Muscle layer of colon (tissue), 2 donors: ENCODE measurements around the gene SEM1.
"Not testable (repeated sequence)": the region's sequence is repeated elsewhere in the genome, so short reads cannot be mapped to it uniquely, and the experiment has no call there.

ENCODE experiments used
- H3K27ac ChIP-seq: one replicate; pipeline ENCODE4 v1.7.0; 2013; ENCODE audit warnings: low read depth, mild to moderate bottlenecking, low read length, moderate library complexity
- H3K27me3 ChIP-seq, 2 donors: one replicate each; pipeline ENCODE4 v1.7.0; 2013; ENCODE audit warnings: low read length in 2 of 2, mild to moderate bottlenecking in 2 of 2; ENCODE audit not compliant: insufficient read depth in 2 of 2, control insufficient read depth in 1 of 2
- H3K36me3 ChIP-seq: one replicate; pipeline ENCODE4 v1.7.0; 2013; ENCODE audit warnings: mild to moderate bottlenecking, low read length; ENCODE audit not compliant: insufficient read depth
- H3K4me1 ChIP-seq: one replicate; pipeline ENCODE4 v1.7.0; 2013; ENCODE audit warnings: mild to moderate bottlenecking, low read length; ENCODE audit not compliant: insufficient read depth
- H3K4me3 ChIP-seq, 2 donors: one replicate each; pipeline ENCODE4 v1.7.0; 2013; ENCODE audit warnings: low read length in 2 of 2, low read depth in 1 of 2, mild to moderate bottlenecking in 1 of 2, moderate library complexity in 1 of 2
- H3K9ac ChIP-seq: one replicate; pipeline ENCODE4 v1.7.0; 2013; ENCODE audit warnings: low read length
- H3K9me3 ChIP-seq: one replicate; pipeline ENCODE4 v1.7.0; 2013; ENCODE audit warnings: mild to moderate bottlenecking, low read length
- donor health status: abdominal sarcoma.
- donor health status: Adenocarcinoma of cecum.

The SEM1 gene

DNA sequence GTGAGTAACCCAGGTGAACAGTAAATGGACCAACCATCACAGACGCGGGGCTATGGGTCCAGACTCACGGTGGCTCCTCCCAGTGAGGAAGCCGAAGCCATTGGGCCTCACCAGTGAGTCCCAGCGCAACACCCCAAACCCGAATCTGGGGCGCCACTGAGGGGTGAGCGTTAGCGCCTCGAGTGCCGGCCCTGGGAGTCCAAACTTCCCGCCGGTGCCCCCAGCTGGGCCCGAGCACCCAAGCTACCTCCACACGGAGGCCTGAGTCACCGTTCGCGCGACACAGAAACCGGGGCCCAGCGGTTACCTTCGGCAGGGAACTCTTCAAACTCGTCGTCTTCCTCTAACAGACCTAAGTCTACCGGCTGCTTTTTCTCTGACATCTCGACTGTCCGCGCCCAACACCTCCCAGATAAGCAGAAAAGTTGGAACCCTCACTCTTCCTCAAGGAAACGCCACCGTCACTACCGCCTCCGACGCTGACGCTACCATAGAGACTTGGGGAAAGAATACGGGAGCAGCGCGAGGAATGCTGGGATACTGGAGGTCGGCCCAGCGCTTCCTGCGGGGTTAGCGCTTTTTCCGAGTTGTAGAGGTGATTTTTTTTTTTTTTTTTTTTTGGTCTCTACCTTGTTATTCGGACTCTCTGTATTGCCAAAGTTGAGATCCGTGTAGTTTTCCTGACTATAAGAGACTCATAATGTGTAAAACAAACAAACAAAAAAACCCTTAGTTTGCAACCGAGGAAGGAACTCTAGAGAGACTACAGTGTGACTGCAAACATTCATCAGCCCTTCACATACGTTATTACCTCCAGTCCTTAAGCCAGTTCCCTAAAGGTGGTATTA, at the start of gene SEM1:
Gene SEM1, minus strand, starts transcription at position 466 of the 848 bp plus-strand sequence. Its CDS starts 83 bp downstream, at position 383.
- Histone ChIP-seq H3K9me3 (no peaks in the 10 kb centered on the region), H3K9ac (peak within 1 kb of the TSS; percentile 79), H3K4me1 (peaks cover 21% of the 10 kb centered on the region), H3K27ac (peak within 1 kb of the TSS; percentile 64), H3K4me3 (peak within 1 kb of the TSS; percentile 63 to 88), H3K27me3 (no peaks in the 10 kb centered on the region), H3K36me3 (peaks cover 5% of the 10 kb centered on the region)

DNA sequence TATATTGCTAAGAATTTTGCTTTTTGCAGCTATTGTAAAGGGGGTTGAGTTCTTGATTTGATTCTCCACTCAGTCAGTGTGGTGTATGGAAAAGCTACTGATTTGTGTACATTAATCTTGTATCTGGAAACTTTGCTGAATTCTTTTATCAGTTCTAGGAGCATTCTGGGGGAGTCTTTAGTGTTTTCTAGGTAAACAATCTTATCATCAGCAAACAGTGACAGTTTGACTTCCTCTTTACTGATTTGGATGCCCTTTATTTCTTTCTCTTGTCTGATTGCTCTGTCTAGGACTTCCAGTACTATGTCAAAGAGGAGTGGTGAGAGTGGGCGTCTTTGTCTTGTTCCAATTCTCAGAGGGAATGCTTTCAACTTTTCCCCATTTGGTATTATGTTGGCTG, 48.2 kb upstream of the SEM1 start:
- H3K4me1 ChIP-seq = not testable (repeated sequence)

DNA sequence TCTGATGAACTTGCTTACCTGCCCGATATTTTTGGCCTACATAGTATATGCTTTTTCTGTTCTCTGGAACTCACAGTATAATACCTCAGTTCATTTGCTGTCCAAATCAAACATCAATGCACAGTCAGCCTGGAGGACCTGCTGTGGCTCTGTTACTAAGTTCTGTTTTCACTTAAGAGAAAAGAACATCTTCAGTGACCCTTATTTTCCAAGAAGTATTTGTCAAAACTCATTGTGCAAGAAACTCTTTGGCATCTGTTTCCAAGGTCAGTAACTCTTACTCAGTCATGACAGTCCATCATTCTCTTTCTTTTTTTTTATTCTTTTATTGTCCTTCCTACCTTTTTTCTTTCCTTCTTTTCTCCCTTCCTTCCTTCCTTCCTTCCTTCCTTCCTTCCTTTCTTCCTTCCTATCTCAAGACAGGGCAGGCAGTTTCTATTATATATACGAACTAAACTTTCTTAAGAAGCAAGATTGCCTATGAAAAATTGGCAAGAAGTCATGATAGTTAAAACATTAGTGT, 37.8 kb upstream of the SEM1 start:
- no peak overlapping the region for H3K4me3 ChIP-seq
- no peak overlapping the region for H3K27ac ChIP-seq
- no peaks in the 10 kb centered on the region for H3K36me3 ChIP-seq
- H3K27me3 ChIP-seq = no peaks in the 10 kb centered on the region
- H3K4me1 ChIP-seq = no peaks in the 10 kb centered on the region
- no peaks in the 10 kb centered on the region for H3K9me3 ChIP-seq
- H3K9ac ChIP-seq = no peak overlapping the region

More for the DNA sequence above, 48.2 kb upstream of the SEM1 start:
- not testable (repeated sequence) for H3K36me3 ChIP-seq, H3K9ac ChIP-seq, H3K27ac ChIP-seq, H3K27me3 ChIP-seq, H3K9me3 ChIP-seq, H3K4me3 ChIP-seq

DNA sequence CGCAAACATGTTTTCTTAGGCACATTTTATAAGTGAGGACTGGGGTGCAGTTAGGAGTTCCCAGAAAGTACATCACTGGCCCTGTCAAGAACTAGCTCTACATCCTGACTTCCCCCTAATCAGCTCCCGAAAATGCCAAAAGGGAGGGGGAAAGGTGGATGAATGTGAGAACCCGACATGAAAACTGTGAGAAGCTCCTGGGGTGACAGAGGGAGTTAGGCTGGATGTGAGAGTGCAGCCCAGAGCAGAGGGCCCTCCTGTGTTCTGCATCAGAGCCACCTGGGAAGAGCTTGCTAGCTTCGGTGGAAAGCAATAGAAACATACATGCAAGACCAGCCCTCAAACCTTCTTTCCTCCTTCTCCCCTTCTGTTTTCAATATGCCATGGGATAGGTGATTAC, 30.5 kb upstream of the SEM1 start:
- H3K27ac ChIP-seq = no peak overlapping the region
- H3K4me3 ChIP-seq = no peak overlapping the region
- no peaks in the 10 kb centered on the region for H3K9me3 ChIP-seq
- H3K27me3 ChIP-seq = peaks cover 0 to 7% of the 10 kb centered on the region in 2 donors
- H3K4me1 ChIP-seq = no peaks in the 10 kb centered on the region
- no peak overlapping the region for H3K9ac ChIP-seq
- H3K36me3 ChIP-seq = no peaks in the 10 kb centered on the region

- Histone ChIP-seq H3K9me3 (no peaks in the 10 kb centered on the region), H3K27me3 (peaks cover 0 to 7% of the 10 kb centered on the region in 2 donors), H3K4me3 (no peak overlapping the region), H3K27ac (no peak overlapping the region), H3K4me1 (no peaks in the 10 kb centered on the region), H3K9ac (no peak overlapping the region), H3K36me3 (no peaks in the 10 kb centered on the region)
Observed at GRCh38 chr7:96739609-96740008, 30.0 kb upstream of the SEM1 start.

DNA sequence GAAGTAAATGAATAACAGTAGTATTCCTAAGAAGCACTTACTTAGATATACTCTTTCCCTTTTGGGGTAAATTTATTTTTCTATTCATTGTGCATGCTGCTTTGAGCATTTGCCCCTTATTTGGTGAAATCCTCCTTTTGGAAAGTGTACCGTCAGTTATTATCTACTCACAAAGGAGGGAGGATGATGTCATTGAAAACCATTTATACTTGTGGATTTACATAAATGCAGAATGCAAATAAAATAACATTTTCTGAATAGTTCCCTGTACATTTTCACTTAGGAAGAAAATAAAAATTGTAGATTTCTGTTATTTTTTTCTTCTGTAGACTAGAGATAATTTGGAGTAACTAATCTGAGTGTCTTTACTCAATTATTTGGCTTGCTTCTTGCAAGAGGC, 29.5 kb upstream of the SEM1 start:
- no peaks in the 10 kb centered on the region for H3K36me3 ChIP-seq
- peaks cover 0 to 7% of the 10 kb centered on the region in 2 donors for H3K27me3 ChIP-seq

DNA sequence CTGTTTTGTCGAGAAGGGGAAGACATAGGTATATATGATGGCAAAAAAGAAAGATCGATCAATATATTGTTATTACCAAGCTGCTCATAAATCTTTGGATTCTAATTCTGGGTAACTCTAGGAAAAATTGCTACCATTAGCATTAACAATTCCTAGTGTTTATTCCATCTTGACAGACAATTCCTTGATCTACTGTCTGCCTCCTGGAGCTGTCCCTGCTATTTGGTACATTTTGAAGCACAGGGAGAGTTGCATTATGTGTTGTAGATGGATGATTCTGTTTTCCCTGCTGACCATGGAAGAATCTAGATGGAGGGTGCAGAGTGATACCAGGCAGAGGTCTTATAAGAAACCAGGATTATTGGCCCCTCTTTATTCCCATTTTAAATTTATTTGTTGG, 29.1 kb upstream of the SEM1 start:
- Histone ChIP-seq H3K9ac (no peak overlapping the region), H3K4me3 (no peak overlapping the region), H3K9me3 (no peaks in the 10 kb centered on the region), H3K27me3 (peaks cover 0 to 7% of the 10 kb centered on the region in 2 donors), H3K27ac (no peak overlapping the region), H3K4me1 (no peaks in the 10 kb centered on the region), H3K36me3 (no peaks in the 10 kb centered on the region)

More for the DNA sequence above, 29.5 kb upstream of the SEM1 start:
- Histone ChIP-seq H3K9me3 (no peaks in the 10 kb centered on the region), H3K4me1 (no peaks in the 10 kb centered on the region), H3K9ac (no peak overlapping the region), H3K4me3 (no peak overlapping the region), H3K27ac (no peak overlapping the region)

GRCh38 chr7:96737545-96738050, 28.0 kb upstream of the SEM1 start:
- no peak overlapping the region for H3K9ac ChIP-seq
- no peaks in the 10 kb centered on the region for H3K4me1 ChIP-seq
- H3K27me3 ChIP-seq = peaks cover 0 to 7% of the 10 kb centered on the region in 2 donors
- no peak overlapping the region for H3K27ac ChIP-seq
- H3K36me3 ChIP-seq = no peaks in the 10 kb centered on the region
- no peak overlapping the region for H3K4me3 ChIP-seq
- H3K9me3 ChIP-seq = no peaks in the 10 kb centered on the region

DNA sequence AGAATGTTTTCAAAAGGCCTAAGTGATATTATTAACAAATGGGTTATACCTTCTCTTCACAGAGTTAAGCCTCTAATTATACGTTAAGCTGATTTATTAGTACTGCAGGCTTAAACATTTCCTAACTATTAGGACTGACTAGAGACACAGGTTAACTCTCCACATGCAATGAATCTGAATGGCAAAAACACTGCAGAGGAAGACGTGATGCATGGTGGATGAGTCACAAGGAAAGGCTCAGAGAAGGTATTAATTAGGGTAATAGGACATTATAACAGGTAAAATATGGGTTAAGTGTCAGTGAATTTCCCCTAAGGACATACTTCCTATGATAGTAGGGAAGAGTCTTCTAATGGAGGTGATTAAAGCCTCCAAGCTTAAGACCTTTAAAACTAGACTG, 24.7 kb upstream of the SEM1 start:
- Histone ChIP-seq H3K4me3 (no peak overlapping the region), H3K27ac (no peak overlapping the region), H3K27me3 (peaks cover 0 to 1% of the 10 kb centered on the region in 2 donors), H3K9me3 (no peaks in the 10 kb centered on the region), H3K4me1 (no peaks in the 10 kb centered on the region), H3K9ac (no peak overlapping the region), H3K36me3 (no peaks in the 10 kb centered on the region)

GRCh38 chr7:96729820-96730219, 20.2 kb upstream of the SEM1 start:
- Histone ChIP-seq H3K4me3 (no peak overlapping the region), H3K36me3 (no peaks in the 10 kb centered on the region), H3K4me1 (no peaks in the 10 kb centered on the region), H3K27ac (no peak overlapping the region), H3K27me3 (no peaks in the 10 kb centered on the region), H3K9ac (no peak overlapping the region), H3K9me3 (no peaks in the 10 kb centered on the region)

- H3K27ac ChIP-seq = no peak overlapping the region
- no peak overlapping the region for H3K9ac ChIP-seq
- H3K27me3 ChIP-seq = no peaks in the 10 kb centered on the region
- H3K9me3 ChIP-seq = no peaks in the 10 kb centered on the region
- no peaks in the 10 kb centered on the region for H3K4me1 ChIP-seq
- H3K4me3 ChIP-seq = no peak overlapping the region
- no peaks in the 10 kb centered on the region for H3K36me3 ChIP-seq
Observed at GRCh38 chr7:96728139-96728538, 18.5 kb upstream of the SEM1 start.
